Endothelial cell of umbilical vein (primary cell): Measurements from ENCODE around the gene CEP295NL. TPM values are rescaled to one million over a fixed set of nuclear protein-coding genes. Genes with fewer than 3 reads are reported as not detected.

ENCODE experiments used
- BruUV-seq: library from RNA; stranded (reverse); fragments of 400-500 nt; replicated peaks from 2 replicates; lab custom pipeline; 2021; lab: Mats Ljungman, UMichigan
- CTCF ChIA-PET: fragments of 300-600, 350-600 bp; sonication (Branson Sonifier 250); formaldehyde crosslinking; loops from one replicate; lab custom pipeline; 2021; ENCODE audit warnings: antibody characterized with exemption, inconsistent platforms; lab: Charles Lee
- POLR2A ChIA-PET: fragments of 300-600, 350-600 bp; sonication (Branson Sonifier 250); formaldehyde crosslinking; loops from one replicate; lab custom pipeline; 2021; ENCODE audit warnings: antibody characterized with exemption, inconsistent platforms; lab: Charles Lee
- DNase-seq: peaks from one replicate; pipeline ENCODE4 v3.0.0-alpha.2; 2011; ENCODE audit warnings: low read depth, low spot score
- FAIRE-seq: peaks from 2 replicates; lab custom pipeline; 2011; peaks lifted over from hg19 to GRCh38; lab: Jason Lieb, UNC
- H2AFZ ChIP-seq: 2 replicates; pipeline ENCODE4 v1.6.0; 2012; ENCODE audit warnings: low read depth, low read length, control low read depth, inconsistent platforms
- H3K27ac ChIP-seq: 2 replicates; pipeline ENCODE4 v1.5.1; 2011; ENCODE audit warnings: low read depth, mild to moderate bottlenecking, control low read depth, low read length, moderate library complexity; ENCODE audit not compliant: insufficient read depth
- H3K27me3 ChIP-seq, 2 experiments: 2 replicates each; pipeline versions ENCODE4 v1.6.0 to v1.6.1; 2011; ENCODE audit warnings: low read length in 2 of 2, mixed read lengths in 1 of 2; ENCODE audit not compliant: control insufficient read depth in 2 of 2, insufficient read depth in 2 of 2
- H3K36me3 ChIP-seq, 2 experiments: 2 replicates in 1 of 2; 3 replicates in 1 of 2; pipeline ENCODE4 v1.5.1; 2011; ENCODE audit warnings: low read length in 2 of 2, mild to moderate bottlenecking in 1 of 2, moderate library complexity in 1 of 2; ENCODE audit not compliant: control insufficient read depth in 2 of 2, insufficient read depth in 2 of 2; ENCODE audit errors: extremely low read depth in 1 of 2
- H3K4me1 ChIP-seq: 3 replicates; pipeline ENCODE4 v1.5.1; 2011; ENCODE audit warnings: mild to moderate bottlenecking, low read length; ENCODE audit not compliant: control insufficient read depth, insufficient read depth; ENCODE audit errors: extremely low read depth
- H3K4me2 ChIP-seq: 2 replicates; pipeline ENCODE4 v1.6.1; 2011; ENCODE audit warnings: low read length, control low read depth, mixed read lengths; ENCODE audit not compliant: insufficient read depth
- H3K4me3 ChIP-seq, 3 experiments: fragments of 200-600 bp in 1 of 3; sonication (generic), shearing (Covaris generic) in 1 of 3; replicated peaks in 1 of 3; 2 replicates each; pipeline ENCODE4 v1.5.1; 2011 to 2016; ENCODE audit warnings: control low read depth in 3 of 3, low read length in 3 of 3, mild to moderate bottlenecking in 2 of 3, inconsistent platforms in 1 of 3, low read depth in 1 of 3, moderate library complexity in 1 of 3; ENCODE audit not compliant: insufficient read depth in 1 of 3
- H3K79me2 ChIP-seq: 2 replicates; pipeline ENCODE4 v1.6.0; 2012; ENCODE audit warnings: low read length, inconsistent platforms; ENCODE audit not compliant: control insufficient read depth, insufficient read depth
- H3K9ac ChIP-seq: replicated peaks from 2 replicates; pipeline ENCODE3; 2011; ENCODE audit warnings: low read length, control low read depth; ENCODE audit not compliant: insufficient read depth; ENCODE audit errors: extremely low read depth
- H3K9me1 ChIP-seq: replicated peaks from 3 replicates; pipeline ENCODE4 v1.6.0; 2011; ENCODE audit warnings: mild to moderate bottlenecking, low read length; ENCODE audit not compliant: control insufficient read depth, insufficient read depth; ENCODE audit errors: extremely low read depth
- H3K9me3 ChIP-seq: replicated peaks from 2 replicates; pipeline ENCODE4 v1.5.1; 2012; ENCODE audit warnings: low read length, inconsistent platforms; ENCODE audit not compliant: control insufficient read depth, insufficient read depth
- H4K20me1 ChIP-seq: replicated peaks from 2 replicates; pipeline ENCODE3; 2011; ENCODE audit warnings: mild to moderate bottlenecking, low read length; ENCODE audit not compliant: control insufficient read depth, insufficient read depth; ENCODE audit errors: extremely low read depth
- CTCF ChIP-seq, 2 donors: IDR thresholded peaks; 1 replicate in 1 of 2; 2 replicates in 1 of 2; pipeline ENCODE4 v1.5.1; 2011; ENCODE audit warnings: low read length in 2 of 2, mild to moderate bottlenecking in 2 of 2, moderate library complexity in 2 of 2, control low read depth in 1 of 2, inconsistent platforms in 1 of 2, low read depth in 1 of 2; ENCODE audit not compliant: insufficient read depth in 1 of 2; ENCODE audit errors: extremely low read depth in 1 of 2
- EZH2 ChIP-seq: IDR thresholded peaks from 2 replicates; pipeline ENCODE4 v1.6.1; 2012; ENCODE audit warnings: borderline replicate concordance, low read depth, mild to moderate bottlenecking, moderate library complexity, low read length, inconsistent platforms; ENCODE audit not compliant: severe bottlenecking
- FOS ChIP-seq: IDR thresholded peaks from 2 replicates; pipeline ENCODE4 v1.6.1; 2011; ENCODE audit warnings: mild to moderate bottlenecking, low read length, moderate library complexity, borderline replicate concordance; ENCODE audit not compliant: insufficient read depth
- GATA2 ChIP-seq: IDR thresholded peaks from 2 replicates; pipeline ENCODE4 v1.7.0; 2011; ENCODE audit warnings: low read depth, mild to moderate bottlenecking, moderate library complexity, mixed read lengths, low read length; ENCODE audit not compliant: insufficient read length, insufficient read depth
- JUN ChIP-seq: IDR thresholded peaks from 2 replicates; pipeline ENCODE4 v1.6.1; 2011; ENCODE audit warnings: borderline replicate concordance, low read depth; ENCODE audit not compliant: insufficient read length, insufficient read depth
- MYC ChIP-seq: IDR thresholded peaks from one replicate; pipeline ENCODE4 v1.6.1; 2011; ENCODE audit warnings: mild to moderate bottlenecking, low read depth, low read length
- POLR2A ChIP-seq: IDR thresholded peaks from 2 replicates; pipeline ENCODE4 v1.6.1; 2012; ENCODE audit warnings: low read depth, mild to moderate bottlenecking, control low read depth, low read length
- POLR2AphosphoS5 ChIP-seq: IDR thresholded peaks from 2 replicates; pipeline ENCODE4 v1.6.1; 2012; ENCODE audit warnings: low read depth, mild to moderate bottlenecking, control low read depth, low read length, moderate library complexity; ENCODE audit not compliant: insufficient read depth
- dilution Hi-C: fragments of 300-500 bp; cut with MboI; formaldehyde crosslinking; loops from one replicate; pipeline ENCODE4 v1.15.0; 2019; ENCODE audit warnings: low sequenced_read_pairs; ENCODE audit not compliant: extremely low pct_ligation_motif_present
- intact Hi-C: fragments of 100-400 bp; cut with micrococcal nuclease; formaldehyde crosslinking; loops from one replicate; pipeline ENCODE4 v1.10.0; 2022
- polyA plus RNA-seq, 4 experiments: library from polyadenylated mRNA; depleted of rRNA in 3 of 4; stranded (reverse) in 3 of 4; unstranded in 1 of 4; fragments of >200 nt; gene quantifications; 2 replicates each; pipeline versions ENCODE4 v1.2.1 to v1.2.3, GENCODE V29; 2011 to 2012; ENCODE audit warnings: missing spikeins in 1 of 4
- total RNA-seq: library from RNA; stranded (reverse); gene quantifications from 2 replicates; pipeline ENCODE4 v1.2.3, GENCODE V29; 2021
- TF ChIP-seq, protein P1 (sequence below): IDR thresholded peaks from 2 replicates; pipeline ENCODE4 v1.6.1; 2011; ENCODE audit not compliant: insufficient read depth, insufficient read length

CEP295NL gene
- total and polyA plus RNA-seq, 2 donors (not counting 3 experiments of a cell fraction or from before 2014, with no cell fraction given), result 0.10 to 8.3 TPM

GRCh38 chr17:78879635-78880186 lies 23.3 kb downstream of the CEP295NL start:
- dilution Hi-C loops, result no loop called here
- H3K4me2 ChIP-seq, result peak overlapping the region; percentile 53
- TF ChIP-seq MYC, result peak; percentile 30
- no peak for TF ChIP-seq CTCF (IDR thresholded peaks at IDR 0.05; ENCODE audit: extremely low read depth in 1 of 2, insufficient read depth in 1 of 2, low read depth in 1 of 2, low read length in 2 of 2)
- DNase-seq, result peak; percentile 64
- peak overlapping the region; percentile 71 for H3K9ac ChIP-seq
- H3K79me2 ChIP-seq, result peaks cover 33% of the 10 kb centered on the region
- FAIRE-seq, result peak; percentile 76
- no peaks in the 10 kb centered on the region for H4K20me1 ChIP-seq
- ChIA-PET CTCF (interaction anchor here (1.3 kb wide), 1 partner anchor 14 kb away, joined by 3 read pairs; no protein-coding TSS in a partner anchor), POLR2A (no interaction called here)
- no peaks in the 10 kb centered on the region for H3K9me3 ChIP-seq
- H3K9me1 ChIP-seq, result no peaks in the 10 kb centered on the region
- peak overlapping the region; percentile 50 for H2AFZ ChIP-seq
- H3K27ac ChIP-seq, result peak overlapping the region; percentile 94
- peaks cover 0 to 2% of the 10 kb centered on the region in 2 experiments for H3K36me3 ChIP-seq
- no peaks in the 10 kb centered on the region for H3K27me3 ChIP-seq
- H3K4me3 ChIP-seq, result no peak overlapping the region
- intact Hi-C loops, result loop anchor here (1.0 kb wide), 1 partner anchor 55 kb away; no protein-coding TSS in a partner anchor
- BruUV-seq, result no TSS peak
- H3K4me1 ChIP-seq, result peaks cover 56% of the 10 kb centered on the region

DNA sequence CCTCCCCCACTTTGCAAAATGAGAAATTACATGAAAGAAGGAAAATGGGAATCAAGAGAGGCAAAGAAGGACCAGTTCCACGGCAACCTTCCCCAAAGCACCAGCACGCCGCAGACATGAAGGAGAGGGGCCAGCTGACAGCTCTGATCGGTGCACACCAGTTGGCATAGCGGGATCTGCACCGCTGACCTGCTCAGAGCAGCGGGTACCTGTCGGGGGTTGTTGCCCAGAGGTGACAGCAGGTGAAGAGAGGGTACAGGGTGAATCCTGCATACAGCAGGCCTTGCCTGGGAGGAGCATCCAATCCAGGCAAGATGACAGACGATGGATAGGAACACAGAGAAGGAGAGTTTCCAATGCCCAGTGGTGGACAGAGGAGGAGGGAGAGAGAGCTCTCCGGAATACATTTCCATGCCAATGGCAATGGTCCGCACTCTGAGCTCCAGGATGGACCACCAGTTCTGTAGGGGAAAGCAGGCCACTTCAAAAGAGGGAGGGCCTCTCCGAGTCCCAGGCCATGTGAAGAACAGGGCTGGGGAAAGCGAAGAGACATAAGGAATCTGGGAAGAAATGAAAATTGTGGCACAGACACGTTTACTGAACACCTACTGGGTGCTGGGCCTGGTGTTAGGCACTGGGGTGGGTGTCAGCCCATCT lies 24.0 kb downstream of the CEP295NL start:
- DNase-seq (no peak), FAIRE-seq (no peak)
- CTCF ChIA-PET, result interaction anchor here (1.3 kb wide), 1 partner anchor 13 kb away, joined by 3 read pairs; no protein-coding TSS in a partner anchor
- no peaks in the 10 kb centered on the region for H3K9me1 ChIP-seq
- H3K4me2 ChIP-seq, result peak overlapping the region; percentile 53
- no peaks in the 10 kb centered on the region for H3K9me3 ChIP-seq
- H2AFZ ChIP-seq, result no peak overlapping the region
- peaks cover 54% of the 10 kb centered on the region for H3K4me1 ChIP-seq
- TSS peak; percentile 39 for BruUV-seq
- dilution Hi-C loops, result no loop called here
- no peak overlapping the region for H3K4me3 ChIP-seq
- peak overlapping the region; percentile 94 for H3K27ac ChIP-seq
- H3K9ac ChIP-seq, result peak overlapping the region; percentile 71
- TF ChIP-seq MYC (no peak), GATA2 (no peak), POLR2A (no peak), POLR2AphosphoS5 (no peak), EZH2 (no peak), FOS (no peak), JUN (no peak), CTCF (IDR thresholded peaks at IDR 0.05; ENCODE audit: extremely low read depth in 1 of 2, insufficient read depth in 1 of 2, low read depth in 1 of 2, low read length in 2 of 2) (no peak)
- TF ChIP-seq, protein P1, sequence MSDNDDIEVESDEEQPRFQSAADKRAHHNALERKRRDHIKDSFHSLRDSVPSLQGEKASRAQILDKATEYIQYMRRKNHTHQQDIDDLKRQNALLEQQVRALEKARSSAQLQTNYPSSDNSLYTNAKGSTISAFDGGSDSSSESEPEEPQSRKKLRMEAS, result no peak
- H3K79me2 ChIP-seq, result peaks cover 33% of the 10 kb centered on the region
- POLR2A ChIA-PET, result no interaction called here
- intact Hi-C loops, result loop anchor here (1.0 kb wide), 1 partner anchor 55 kb away; no protein-coding TSS in a partner anchor
- no peaks in the 10 kb centered on the region for H3K27me3 ChIP-seq
- H3K36me3 ChIP-seq, result peaks cover 0 to 2% of the 10 kb centered on the region in 2 experiments
- no peaks in the 10 kb centered on the region for H4K20me1 ChIP-seq
